Measurements from ENCODE around the gene OR10G2.

OR10G2 gene

DNA sequence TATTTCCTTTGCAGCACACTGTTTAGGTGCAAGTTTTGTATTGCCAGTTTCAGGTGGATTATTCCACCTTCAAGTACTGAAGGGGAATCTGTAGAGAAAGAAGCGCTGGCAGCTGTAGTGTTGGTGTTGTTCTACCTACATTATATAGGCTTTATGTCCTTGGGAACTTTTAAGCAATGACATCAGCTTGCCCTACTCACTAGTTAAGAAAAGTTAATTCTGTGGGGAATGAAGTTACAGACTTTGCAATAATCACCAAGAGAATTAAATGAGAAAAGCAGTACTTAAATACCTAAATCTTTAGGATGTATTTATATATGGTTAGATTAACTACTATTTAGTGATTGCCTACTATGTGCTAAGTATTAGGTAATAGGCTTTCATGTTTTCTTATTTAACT is 39.0 kb upstream of the OR10G2 start, which contains the start of gene OR4E1:
Gene OR4E1 (minus strand): TSS at position 101 of the 400 bp plus-strand sequence. CDS start 2,883 bp downstream, outside the sequence.
- TF ChIP-seq, protein P1, sequence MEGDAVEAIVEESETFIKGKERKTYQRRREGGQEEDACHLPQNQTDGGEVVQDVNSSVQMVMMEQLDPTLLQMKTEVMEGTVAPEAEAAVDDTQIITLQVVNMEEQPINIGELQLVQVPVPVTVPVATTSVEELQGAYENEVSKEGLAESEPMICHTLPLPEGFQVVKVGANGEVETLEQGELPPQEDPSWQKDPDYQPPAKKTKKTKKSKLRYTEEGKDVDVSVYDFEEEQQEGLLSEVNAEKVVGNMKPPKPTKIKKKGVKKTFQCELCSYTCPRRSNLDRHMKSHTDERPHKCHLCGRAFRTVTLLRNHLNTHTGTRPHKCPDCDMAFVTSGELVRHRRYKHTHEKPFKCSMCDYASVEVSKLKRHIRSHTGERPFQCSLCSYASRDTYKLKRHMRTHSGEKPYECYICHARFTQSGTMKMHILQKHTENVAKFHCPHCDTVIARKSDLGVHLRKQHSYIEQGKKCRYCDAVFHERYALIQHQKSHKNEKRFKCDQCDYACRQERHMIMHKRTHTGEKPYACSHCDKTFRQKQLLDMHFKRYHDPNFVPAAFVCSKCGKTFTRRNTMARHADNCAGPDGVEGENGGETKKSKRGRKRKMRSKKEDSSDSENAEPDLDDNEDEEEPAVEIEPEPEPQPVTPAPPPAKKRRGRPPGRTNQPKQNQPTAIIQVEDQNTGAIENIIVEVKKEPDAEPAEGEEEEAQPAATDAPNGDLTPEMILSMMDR (IDR thresholded peaks at IDR 0.05; ENCODE audit: insufficient read depth, low read length) = no peak
- TF ChIP-seq, protein P2, sequence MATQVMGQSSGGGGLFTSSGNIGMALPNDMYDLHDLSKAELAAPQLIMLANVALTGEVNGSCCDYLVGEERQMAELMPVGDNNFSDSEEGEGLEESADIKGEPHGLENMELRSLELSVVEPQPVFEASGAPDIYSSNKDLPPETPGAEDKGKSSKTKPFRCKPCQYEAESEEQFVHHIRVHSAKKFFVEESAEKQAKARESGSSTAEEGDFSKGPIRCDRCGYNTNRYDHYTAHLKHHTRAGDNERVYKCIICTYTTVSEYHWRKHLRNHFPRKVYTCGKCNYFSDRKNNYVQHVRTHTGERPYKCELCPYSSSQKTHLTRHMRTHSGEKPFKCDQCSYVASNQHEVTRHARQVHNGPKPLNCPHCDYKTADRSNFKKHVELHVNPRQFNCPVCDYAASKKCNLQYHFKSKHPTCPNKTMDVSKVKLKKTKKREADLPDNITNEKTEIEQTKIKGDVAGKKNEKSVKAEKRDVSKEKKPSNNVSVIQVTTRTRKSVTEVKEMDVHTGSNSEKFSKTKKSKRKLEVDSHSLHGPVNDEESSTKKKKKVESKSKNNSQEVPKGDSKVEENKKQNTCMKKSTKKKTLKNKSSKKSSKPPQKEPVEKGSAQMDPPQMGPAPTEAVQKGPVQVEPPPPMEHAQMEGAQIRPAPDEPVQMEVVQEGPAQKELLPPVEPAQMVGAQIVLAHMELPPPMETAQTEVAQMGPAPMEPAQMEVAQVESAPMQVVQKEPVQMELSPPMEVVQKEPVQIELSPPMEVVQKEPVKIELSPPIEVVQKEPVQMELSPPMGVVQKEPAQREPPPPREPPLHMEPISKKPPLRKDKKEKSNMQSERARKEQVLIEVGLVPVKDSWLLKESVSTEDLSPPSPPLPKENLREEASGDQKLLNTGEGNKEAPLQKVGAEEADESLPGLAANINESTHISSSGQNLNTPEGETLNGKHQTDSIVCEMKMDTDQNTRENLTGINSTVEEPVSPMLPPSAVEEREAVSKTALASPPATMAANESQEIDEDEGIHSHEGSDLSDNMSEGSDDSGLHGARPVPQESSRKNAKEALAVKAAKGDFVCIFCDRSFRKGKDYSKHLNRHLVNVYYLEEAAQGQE (IDR thresholded peaks at IDR 0.05; ENCODE audit: insufficient replicate concordance, low read depth) = no peak
- TF ChIP-seq GABPA (IDR thresholded peaks at IDR 0.05; ENCODE audit: low read depth) (no peak), POLR2AphosphoS5 (IDR thresholded peaks at IDR 0.05; ENCODE audit: low read depth) (no peak), SPI1 (IDR thresholded peaks at IDR 0.05; ENCODE audit: borderline replicate concordance, low read depth) (no peak)
- no peak for DNase-seq (ENCODE audit: low read depth in 1 of 2, low spot score in 1 of 2)
- Histone ChIP-seq H3K27ac (replicated peaks) (no peak within 1 kb of the TSS), H3K27me3 (ENCODE audit: insufficient read depth, poor library complexity, severe bottlenecking) (peaks cover 5% of the 10 kb centered on the region), H3K4me3 (replicated peaks; ENCODE audit: insufficient read depth, low read length) (no peak within 1 kb of the TSS)

DNA sequence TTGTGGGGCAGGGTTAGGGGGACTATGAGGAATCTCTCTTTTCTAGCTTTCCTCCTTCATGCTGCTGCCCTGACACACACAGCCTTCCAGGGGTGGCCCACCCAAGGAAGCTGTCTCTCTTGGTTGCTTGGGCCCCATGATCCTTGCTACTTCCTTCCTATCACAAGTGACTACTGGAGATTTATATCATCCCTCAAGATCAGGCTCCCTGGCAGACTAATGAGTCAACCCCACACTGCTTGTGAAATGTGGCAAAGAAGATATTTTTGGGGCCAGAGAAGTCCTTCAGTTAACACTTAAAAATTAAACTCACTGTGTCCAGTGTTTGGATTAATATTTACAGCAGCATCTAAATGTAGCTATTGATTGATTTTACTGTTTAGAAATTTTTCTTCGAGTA is 37.4 kb upstream of the OR10G2 start:
- Histone ChIP-seq H3K4me3 (replicated peaks; ENCODE audit: insufficient read depth, low read length) (no peak overlapping the region), H3K27ac (replicated peaks) (no peak overlapping the region), H3K27me3 (ENCODE audit: insufficient read depth, poor library complexity, severe bottlenecking) (no peaks in the 10 kb centered on the region)
- TF ChIP-seq POLR2AphosphoS5 (IDR thresholded peaks at IDR 0.05; ENCODE audit: low read depth) (no peak), GABPA (IDR thresholded peaks at IDR 0.05; ENCODE audit: low read depth) (no peak), SPI1 (IDR thresholded peaks at IDR 0.05; ENCODE audit: borderline replicate concordance, low read depth) (no peak)
- TF ChIP-seq, protein P1 (IDR thresholded peaks at IDR 0.05; ENCODE audit: insufficient read depth, low read length) = no peak
- TF ChIP-seq, protein P2 (IDR thresholded peaks at IDR 0.05; ENCODE audit: insufficient replicate concordance, low read depth) = no peak
- no peak for DNase-seq (ENCODE audit: low read depth in 1 of 2, low spot score in 1 of 2)

DNA sequence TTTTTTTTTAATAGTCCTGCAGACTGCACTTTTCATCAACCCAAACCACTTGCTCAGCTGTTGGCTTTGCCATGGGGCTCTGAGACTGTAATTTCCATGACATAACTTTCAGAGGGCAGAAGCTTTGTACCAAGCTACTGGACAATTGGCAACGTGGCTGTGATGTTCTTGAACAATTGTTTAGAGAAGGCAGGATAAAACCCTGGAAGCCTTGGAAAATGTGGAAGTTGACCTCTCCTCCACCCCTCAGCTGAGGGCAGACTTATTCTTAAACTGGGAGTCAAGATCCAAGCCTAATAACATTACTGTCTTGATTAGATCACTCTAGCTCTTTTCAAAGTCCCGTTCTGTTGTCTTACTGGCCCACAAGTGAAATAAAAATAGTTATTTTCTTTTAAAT is 36.6 kb upstream of the OR10G2 start:
- DNase-seq (ENCODE audit: low read depth in 1 of 2, low spot score in 1 of 2) = no peak
- TF ChIP-seq, protein P1 (IDR thresholded peaks at IDR 0.05; ENCODE audit: insufficient read depth, low read length) = no peak
- TF ChIP-seq POLR2AphosphoS5 (IDR thresholded peaks at IDR 0.05; ENCODE audit: low read depth) = no peak
- no peak for TF ChIP-seq GABPA (IDR thresholded peaks at IDR 0.05; ENCODE audit: low read depth)
- no peak for TF ChIP-seq SPI1 (IDR thresholded peaks at IDR 0.05; ENCODE audit: borderline replicate concordance, low read depth)
- TF ChIP-seq, protein P2 (IDR thresholded peaks at IDR 0.05; ENCODE audit: insufficient replicate concordance, low read depth) = no peak
- no peaks in the 10 kb centered on the region for H3K27me3 ChIP-seq (ENCODE audit: insufficient read depth, poor library complexity, severe bottlenecking)
- no peak overlapping the region for H3K4me3 ChIP-seq (replicated peaks; ENCODE audit: insufficient read depth, low read length)
- no peak overlapping the region for H3K27ac ChIP-seq (replicated peaks)
